AG04449 (cell line): Measurements from ENCODE around the gene ZDHHC3.

ENCODE experiments used
- CTCF ChIA-PET: fragments of 350-600 bp; formaldehyde crosslinking; extraction: SDS; loops from one replicate; lab custom pipeline; 2021; ENCODE audit warnings: antibody characterized with exemption; lab: Yijun Ruan, JAX
- POLR2A ChIA-PET: fragments of 400-600, 350-600 bp; formaldehyde crosslinking; extraction: SDS; loops from one replicate; lab custom pipeline; 2020; ENCODE audit warnings: antibody characterized with exemption, inconsistent platforms; lab: Yijun Ruan, JAX
- DNase-seq: peaks from one replicate; pipeline ENCODE4 v3.0.0-alpha.2; 2010; ENCODE audit warnings: low read depth, low spot score
- H3K4me3 ChIP-seq: 2 replicates; pipeline ENCODE4 v1.5.1; 2011; ENCODE audit warnings: low read depth, mild to moderate bottlenecking, control low read depth, low read length
- CTCF ChIP-seq: IDR thresholded peaks from one replicate; pipeline ENCODE4 v1.5.1; 2011; ENCODE audit warnings: mild to moderate bottlenecking, moderate library complexity, low read length, control low read depth, inconsistent platforms; ENCODE audit not compliant: insufficient read depth; ENCODE audit errors: missing control alignments

The ZDHHC3 gene

GRCh38 chr3:44926921-44927320, 49.1 kb downstream of the ZDHHC3 start:
- ChIA-PET CTCF (interaction anchor here (1.0 to 7.3 kb wide), 3 partner anchors 11 to 18 kb away, joined by 3 to 71 read pairs (median 3); no protein-coding TSS in a partner anchor), POLR2A (no interaction called here)
- TF ChIP-seq CTCF, result no peak
- H3K4me3 ChIP-seq, result no peak overlapping the region
- no peak for DNase-seq

GRCh38 chr3:44926172-44926571, 49.8 kb downstream of the ZDHHC3 start:
- ChIA-PET POLR2A (no interaction called here), CTCF (interaction anchor here (7.3 kb wide), 1 partner anchor 12 kb away, joined by 71 read pairs; no protein-coding TSS in a partner anchor)
- TF ChIP-seq CTCF, result no peak
- DNase-seq, result no peak
- H3K4me3 ChIP-seq, result no peak overlapping the region

- H3K4me3 ChIP-seq, result no peak overlapping the region
- CTCF ChIA-PET, result interaction anchor here (1.0 to 7.3 kb wide), 5 partner anchors 9 to 392 kb away, joined by 3 to 71 read pairs (median 3); no protein-coding TSS in a partner anchor
- TF ChIP-seq CTCF, result no peak
- POLR2A ChIA-PET, result no interaction called here
- no peak for DNase-seq
Observed at GRCh38 chr3:44924457-44925084, 51.4 kb downstream of the ZDHHC3 start.

- no peak overlapping the region for H3K4me3 ChIP-seq
- peak; percentile 21 for DNase-seq
- ChIA-PET CTCF (interaction anchor here (0.6 to 7.3 kb wide), 8 partner anchors 10 to 576 kb away, joined by 3 to 71 read pairs (median 4); no protein-coding TSS in a partner anchor), POLR2A (no interaction called here)
- TF ChIP-seq CTCF, result no peak
Observed at GRCh38 chr3:44923632-44924456, 52.1 kb downstream of the ZDHHC3 start.

- no peak for TF ChIP-seq CTCF
- H3K4me3 ChIP-seq, result no peak overlapping the region
- POLR2A ChIA-PET, result no interaction called here
- DNase-seq, result no peak
- CTCF ChIA-PET, result no interaction called here
Observed at GRCh38 chr3:44920081-44920480, 55.9 kb downstream of the ZDHHC3 start.

- CTCF ChIA-PET, result no interaction called here
- no peak for TF ChIP-seq CTCF
Observed at GRCh38 chr3:44918581-44918980, 57.4 kb downstream of the ZDHHC3 start.

More at GRCh38 chr3:44918581-44918980, 57.4 kb downstream of the ZDHHC3 start:
- no peak overlapping the region for H3K4me3 ChIP-seq
- no peak for DNase-seq
- POLR2A ChIA-PET, result no interaction called here
